GM23338 (cell line): ENCODE measurements around the gene STK17A. TPM values are rescaled to one million over a fixed set of nuclear protein-coding genes. Genes with fewer than 3 reads are reported as not detected.

Experiments
- ATAC-seq: fragments of 200-7000 bp; cut with Tn5 transposase; 3 replicates; pipeline ENCODE4 v1.9.1; 2020
- DNase-seq: peaks from one replicate; pipeline ENCODE4 v3.0.0-alpha.2; 2015; ENCODE audit warnings: low spot score
- H2AFZ ChIP-seq: fragments of 200-600 bp; sonication (generic); 2 replicates; pipeline ENCODE4 v1.8.0; 2016; ENCODE audit warnings: antibody characterized with exemption, mild to moderate bottlenecking, moderate library complexity
- H3F3A ChIP-seq: fragments of 200-600 bp; sonication (generic); replicated peaks from 2 replicates; pipeline ENCODE4 v1.8.0; 2017; ENCODE audit warnings: antibody characterized with exemption, mixed run types, low read depth
- H3K27ac ChIP-seq: fragments of 200-600 bp; sonication (generic); 2 replicates; pipeline ENCODE4 v1.6.1; 2016; ENCODE audit warnings: low read depth
- H3K27me3 ChIP-seq: fragments of 200-600 bp; sonication (generic); 2 replicates; pipeline ENCODE4 v1.8.0; 2016; ENCODE audit warnings: mild to moderate bottlenecking, mixed run types, moderate library complexity; ENCODE audit not compliant: insufficient read depth
- H3K36me3 ChIP-seq: fragments of 200-600 bp; sonication (generic); 2 replicates; pipeline ENCODE4 v1.8.0; 2016; ENCODE audit warnings: mild to moderate bottlenecking; ENCODE audit not compliant: insufficient read depth
- H3K4me1 ChIP-seq: fragments of 200-600 bp; sonication (generic); 2 replicates; pipeline ENCODE4 v1.8.0; 2016; ENCODE audit warnings: mild to moderate bottlenecking, moderate library complexity; ENCODE audit not compliant: insufficient read depth
- H3K4me2 ChIP-seq: fragments of 200-600 bp; sonication (generic); 2 replicates; pipeline ENCODE4 v1.7.1; 2017; ENCODE audit warnings: mixed run types
- H3K4me3 ChIP-seq: fragments of 200-600 bp; sonication (generic); 2 replicates; pipeline ENCODE4 v1.6.1; 2016; ENCODE audit warnings: mixed run types
- H3K79me2 ChIP-seq: fragments of 200-600 bp; sonication (generic); replicated peaks from 2 replicates; pipeline ENCODE4 v1.8.0; 2017; ENCODE audit warnings: mild to moderate bottlenecking; ENCODE audit not compliant: insufficient read depth
- H3K9me2 ChIP-seq: fragments of 200-600 bp; sonication (generic); 2 replicates; pipeline ENCODE4 v1.8.0; 2017; ENCODE audit not compliant: insufficient read depth
- H4K20me1 ChIP-seq: fragments of 200-600 bp; sonication (generic); replicated peaks from 2 replicates; pipeline ENCODE4 v1.8.0; 2017; ENCODE audit warnings: mild to moderate bottlenecking; ENCODE audit not compliant: insufficient read depth
- H3K27ac Mint-ChIP-seq: 2 replicates; pipeline ENCODE4 v1.8.0; 2020; ENCODE audit warnings: inconsistent platforms, mild to moderate bottlenecking, moderate library complexity, mixed read lengths
- H3K27me3 Mint-ChIP-seq: 3 replicates; pipeline ENCODE4 v1.8.0; 2022; ENCODE audit warnings: low read depth, mild to moderate bottlenecking, moderate library complexity, mixed read lengths, inconsistent platforms; ENCODE audit not compliant: insufficient read depth, poor library complexity
- H3K36me3 Mint-ChIP-seq: 3 replicates; pipeline ENCODE4 v1.8.0; 2021; ENCODE audit warnings: low read depth, mild to moderate bottlenecking, inconsistent platforms, moderate library complexity, mixed read lengths
- H3K4me1 Mint-ChIP-seq: 3 replicates; pipeline ENCODE4 v1.8.0; 2020; ENCODE audit warnings: mild to moderate bottlenecking, inconsistent platforms, mixed read lengths
- H3K4me3 Mint-ChIP-seq: 3 replicates; pipeline ENCODE4 v1.8.0; 2021; ENCODE audit warnings: moderate library complexity, mild to moderate bottlenecking, inconsistent platforms, mixed read lengths
- H3K9me3 Mint-ChIP-seq: 3 replicates; pipeline ENCODE4 v1.8.0; 2020; ENCODE audit warnings: moderate library complexity, mild to moderate bottlenecking, inconsistent platforms, mixed read lengths
- CREB1 ChIP-seq: fragments of 250-450 bp; sonication (Bioruptor Pico); IDR thresholded peaks from 2 replicates; pipeline ENCODE4 v1.5.0; 2020; ENCODE audit warnings: low read depth, mild to moderate bottlenecking, moderate library complexity
- EZH2 ChIP-seq: fragments of 200-600 bp; sonication (generic); IDR thresholded peaks from one replicate; pipeline ENCODE4 v1.8.0; 2017; ENCODE audit warnings: antibody characterized with exemption, mild to moderate bottlenecking, low read depth; ENCODE audit not compliant: unreplicated experiment
- EZH2phosphoT487 ChIP-seq: fragments of 200-600 bp; sonication (generic); IDR thresholded peaks from one replicate; pipeline ENCODE4 v1.8.1; 2018; ENCODE audit warnings: antibody characterized with exemption; ENCODE audit not compliant: unreplicated experiment
- JUNB ChIP-seq: IDR thresholded peaks from one replicate; pipeline ENCODE4 v1.6.1; 2016; ENCODE audit warnings: antibody characterized with exemption; ENCODE audit not compliant: unreplicated experiment
- NANOG ChIP-seq: IDR thresholded peaks from 2 replicates; pipeline ENCODE4 v1.6.1; 2016; ENCODE audit warnings: antibody characterized with exemption, borderline replicate concordance
- POLR2AphosphoS5 ChIP-seq: IDR thresholded peaks from 2 replicates; pipeline ENCODE4 v1.6.1; 2016; ENCODE audit warnings: antibody characterized with exemption, low read depth
- STAT1 ChIP-seq: IDR thresholded peaks from one replicate; pipeline ENCODE4 v1.6.1; 2016; ENCODE audit warnings: antibody characterized with exemption; ENCODE audit not compliant: unreplicated experiment
- ZNF114 ChIP-seq: fragments of 250-450 bp; sonication (Bioruptor Pico); IDR thresholded peaks from 2 replicates; pipeline ENCODE4 v1.5.0; 2020; ENCODE audit warnings: mild to moderate bottlenecking, moderate library complexity
- ZNF331 ChIP-seq: fragments of 250-450 bp; sonication (Bioruptor Pico); IDR thresholded peaks from 2 replicates; pipeline ENCODE4 v1.5.0; 2020; ENCODE audit warnings: low read depth, mild to moderate bottlenecking, moderate library complexity
- polyA plus RNA-seq: library from polyadenylated mRNA; unstranded; fragments of >200 nt; fragmentation: Nextera tagmentation; extraction: Ambion mirVana; gene quantifications from 2 replicates; pipeline ENCODE4 v1.2.1, GENCODE V29; 2016
- total RNA-seq: library from RNA; depleted of rRNA; stranded (reverse); fragments of >200 nt; shearing (Covaris generic); gene quantifications from 2 replicates; pipeline ENCODE4 v1.2.3, GENCODE V29; 2014
- TF ChIP-seq, protein P1 (sequence below): IDR thresholded peaks from one replicate; pipeline ENCODE4 v1.6.1; 2018; ENCODE audit warnings: antibody characterized with exemption; ENCODE audit not compliant: unreplicated experiment
- TF ChIP-seq, protein P2 (sequence below): IDR thresholded peaks from 2 replicates; pipeline ENCODE4 v1.6.1; 2016; ENCODE audit warnings: antibody characterized with exemption
- TF ChIP-seq, protein P3 (sequence below), 2 experiments: fragments of 200-600 bp in 1 of 2; sonication (generic) in 1 of 2; conservative IDR thresholded peaks; 2 replicates each; pipeline versions ENCODE4 v1.5.1 to v1.6.1; 2016 to 2017; ENCODE audit warnings: antibody characterized with exemption in 2 of 2, low read depth in 2 of 2, mild to moderate bottlenecking in 2 of 2, moderate library complexity in 1 of 2
- TF ChIP-seq, protein P4 (sequence below): fragments of 250-450 bp; sonication (Bioruptor Pico); IDR thresholded peaks from 2 replicates; pipeline ENCODE4 v1.5.0; 2020; ENCODE audit warnings: mild to moderate bottlenecking, moderate library complexity

Gene STK17A
- total and polyA plus RNA-seq, 2 experiments from 2014 or later = 21.2 to 21.8 TPM

DNA sequence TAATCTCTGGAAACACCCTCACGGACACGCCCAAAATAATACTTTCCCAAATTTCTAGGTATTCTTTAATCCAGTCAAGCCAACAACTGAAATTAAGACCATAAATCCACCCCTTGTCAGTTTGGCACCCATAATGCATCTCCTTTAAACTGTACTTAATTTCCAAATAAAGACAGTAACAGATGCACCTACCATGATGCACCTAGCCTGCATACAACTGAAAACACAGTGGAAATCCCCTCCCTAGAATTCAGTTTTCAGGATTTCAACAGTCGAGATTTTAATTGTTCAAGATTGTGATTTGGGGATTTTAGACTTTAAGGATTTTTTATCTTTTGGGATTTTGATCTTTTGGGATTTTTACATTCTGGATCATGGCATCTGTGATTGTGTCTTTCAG, 17.1 kb downstream of the STK17A start:
- TF ChIP-seq POLR2AphosphoS5 (no peak), NANOG (no peak), EZH2phosphoT487 (no peak), ZNF331 (CRISPR knock-in tag) (no peak), STAT1 (no peak), CREB1 (CRISPR knock-in tag) (no peak), ZNF114 (CRISPR knock-in tag) (no peak), EZH2 (no peak), JUNB (no peak)
- TF ChIP-seq, protein P1, sequence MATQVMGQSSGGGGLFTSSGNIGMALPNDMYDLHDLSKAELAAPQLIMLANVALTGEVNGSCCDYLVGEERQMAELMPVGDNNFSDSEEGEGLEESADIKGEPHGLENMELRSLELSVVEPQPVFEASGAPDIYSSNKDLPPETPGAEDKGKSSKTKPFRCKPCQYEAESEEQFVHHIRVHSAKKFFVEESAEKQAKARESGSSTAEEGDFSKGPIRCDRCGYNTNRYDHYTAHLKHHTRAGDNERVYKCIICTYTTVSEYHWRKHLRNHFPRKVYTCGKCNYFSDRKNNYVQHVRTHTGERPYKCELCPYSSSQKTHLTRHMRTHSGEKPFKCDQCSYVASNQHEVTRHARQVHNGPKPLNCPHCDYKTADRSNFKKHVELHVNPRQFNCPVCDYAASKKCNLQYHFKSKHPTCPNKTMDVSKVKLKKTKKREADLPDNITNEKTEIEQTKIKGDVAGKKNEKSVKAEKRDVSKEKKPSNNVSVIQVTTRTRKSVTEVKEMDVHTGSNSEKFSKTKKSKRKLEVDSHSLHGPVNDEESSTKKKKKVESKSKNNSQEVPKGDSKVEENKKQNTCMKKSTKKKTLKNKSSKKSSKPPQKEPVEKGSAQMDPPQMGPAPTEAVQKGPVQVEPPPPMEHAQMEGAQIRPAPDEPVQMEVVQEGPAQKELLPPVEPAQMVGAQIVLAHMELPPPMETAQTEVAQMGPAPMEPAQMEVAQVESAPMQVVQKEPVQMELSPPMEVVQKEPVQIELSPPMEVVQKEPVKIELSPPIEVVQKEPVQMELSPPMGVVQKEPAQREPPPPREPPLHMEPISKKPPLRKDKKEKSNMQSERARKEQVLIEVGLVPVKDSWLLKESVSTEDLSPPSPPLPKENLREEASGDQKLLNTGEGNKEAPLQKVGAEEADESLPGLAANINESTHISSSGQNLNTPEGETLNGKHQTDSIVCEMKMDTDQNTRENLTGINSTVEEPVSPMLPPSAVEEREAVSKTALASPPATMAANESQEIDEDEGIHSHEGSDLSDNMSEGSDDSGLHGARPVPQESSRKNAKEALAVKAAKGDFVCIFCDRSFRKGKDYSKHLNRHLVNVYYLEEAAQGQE = no peak
- TF ChIP-seq, protein P2, sequence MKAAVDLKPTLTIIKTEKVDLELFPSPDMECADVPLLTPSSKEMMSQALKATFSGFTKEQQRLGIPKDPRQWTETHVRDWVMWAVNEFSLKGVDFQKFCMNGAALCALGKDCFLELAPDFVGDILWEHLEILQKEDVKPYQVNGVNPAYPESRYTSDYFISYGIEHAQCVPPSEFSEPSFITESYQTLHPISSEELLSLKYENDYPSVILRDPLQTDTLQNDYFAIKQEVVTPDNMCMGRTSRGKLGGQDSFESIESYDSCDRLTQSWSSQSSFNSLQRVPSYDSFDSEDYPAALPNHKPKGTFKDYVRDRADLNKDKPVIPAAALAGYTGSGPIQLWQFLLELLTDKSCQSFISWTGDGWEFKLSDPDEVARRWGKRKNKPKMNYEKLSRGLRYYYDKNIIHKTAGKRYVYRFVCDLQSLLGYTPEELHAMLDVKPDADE = no peak
- TF ChIP-seq, protein P3, sequence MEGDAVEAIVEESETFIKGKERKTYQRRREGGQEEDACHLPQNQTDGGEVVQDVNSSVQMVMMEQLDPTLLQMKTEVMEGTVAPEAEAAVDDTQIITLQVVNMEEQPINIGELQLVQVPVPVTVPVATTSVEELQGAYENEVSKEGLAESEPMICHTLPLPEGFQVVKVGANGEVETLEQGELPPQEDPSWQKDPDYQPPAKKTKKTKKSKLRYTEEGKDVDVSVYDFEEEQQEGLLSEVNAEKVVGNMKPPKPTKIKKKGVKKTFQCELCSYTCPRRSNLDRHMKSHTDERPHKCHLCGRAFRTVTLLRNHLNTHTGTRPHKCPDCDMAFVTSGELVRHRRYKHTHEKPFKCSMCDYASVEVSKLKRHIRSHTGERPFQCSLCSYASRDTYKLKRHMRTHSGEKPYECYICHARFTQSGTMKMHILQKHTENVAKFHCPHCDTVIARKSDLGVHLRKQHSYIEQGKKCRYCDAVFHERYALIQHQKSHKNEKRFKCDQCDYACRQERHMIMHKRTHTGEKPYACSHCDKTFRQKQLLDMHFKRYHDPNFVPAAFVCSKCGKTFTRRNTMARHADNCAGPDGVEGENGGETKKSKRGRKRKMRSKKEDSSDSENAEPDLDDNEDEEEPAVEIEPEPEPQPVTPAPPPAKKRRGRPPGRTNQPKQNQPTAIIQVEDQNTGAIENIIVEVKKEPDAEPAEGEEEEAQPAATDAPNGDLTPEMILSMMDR (conservative IDR thresholded peaks at IDR 0.05; ENCODE audit: low read depth in 2 of 2) = no peak
- TF ChIP-seq, protein P4, sequence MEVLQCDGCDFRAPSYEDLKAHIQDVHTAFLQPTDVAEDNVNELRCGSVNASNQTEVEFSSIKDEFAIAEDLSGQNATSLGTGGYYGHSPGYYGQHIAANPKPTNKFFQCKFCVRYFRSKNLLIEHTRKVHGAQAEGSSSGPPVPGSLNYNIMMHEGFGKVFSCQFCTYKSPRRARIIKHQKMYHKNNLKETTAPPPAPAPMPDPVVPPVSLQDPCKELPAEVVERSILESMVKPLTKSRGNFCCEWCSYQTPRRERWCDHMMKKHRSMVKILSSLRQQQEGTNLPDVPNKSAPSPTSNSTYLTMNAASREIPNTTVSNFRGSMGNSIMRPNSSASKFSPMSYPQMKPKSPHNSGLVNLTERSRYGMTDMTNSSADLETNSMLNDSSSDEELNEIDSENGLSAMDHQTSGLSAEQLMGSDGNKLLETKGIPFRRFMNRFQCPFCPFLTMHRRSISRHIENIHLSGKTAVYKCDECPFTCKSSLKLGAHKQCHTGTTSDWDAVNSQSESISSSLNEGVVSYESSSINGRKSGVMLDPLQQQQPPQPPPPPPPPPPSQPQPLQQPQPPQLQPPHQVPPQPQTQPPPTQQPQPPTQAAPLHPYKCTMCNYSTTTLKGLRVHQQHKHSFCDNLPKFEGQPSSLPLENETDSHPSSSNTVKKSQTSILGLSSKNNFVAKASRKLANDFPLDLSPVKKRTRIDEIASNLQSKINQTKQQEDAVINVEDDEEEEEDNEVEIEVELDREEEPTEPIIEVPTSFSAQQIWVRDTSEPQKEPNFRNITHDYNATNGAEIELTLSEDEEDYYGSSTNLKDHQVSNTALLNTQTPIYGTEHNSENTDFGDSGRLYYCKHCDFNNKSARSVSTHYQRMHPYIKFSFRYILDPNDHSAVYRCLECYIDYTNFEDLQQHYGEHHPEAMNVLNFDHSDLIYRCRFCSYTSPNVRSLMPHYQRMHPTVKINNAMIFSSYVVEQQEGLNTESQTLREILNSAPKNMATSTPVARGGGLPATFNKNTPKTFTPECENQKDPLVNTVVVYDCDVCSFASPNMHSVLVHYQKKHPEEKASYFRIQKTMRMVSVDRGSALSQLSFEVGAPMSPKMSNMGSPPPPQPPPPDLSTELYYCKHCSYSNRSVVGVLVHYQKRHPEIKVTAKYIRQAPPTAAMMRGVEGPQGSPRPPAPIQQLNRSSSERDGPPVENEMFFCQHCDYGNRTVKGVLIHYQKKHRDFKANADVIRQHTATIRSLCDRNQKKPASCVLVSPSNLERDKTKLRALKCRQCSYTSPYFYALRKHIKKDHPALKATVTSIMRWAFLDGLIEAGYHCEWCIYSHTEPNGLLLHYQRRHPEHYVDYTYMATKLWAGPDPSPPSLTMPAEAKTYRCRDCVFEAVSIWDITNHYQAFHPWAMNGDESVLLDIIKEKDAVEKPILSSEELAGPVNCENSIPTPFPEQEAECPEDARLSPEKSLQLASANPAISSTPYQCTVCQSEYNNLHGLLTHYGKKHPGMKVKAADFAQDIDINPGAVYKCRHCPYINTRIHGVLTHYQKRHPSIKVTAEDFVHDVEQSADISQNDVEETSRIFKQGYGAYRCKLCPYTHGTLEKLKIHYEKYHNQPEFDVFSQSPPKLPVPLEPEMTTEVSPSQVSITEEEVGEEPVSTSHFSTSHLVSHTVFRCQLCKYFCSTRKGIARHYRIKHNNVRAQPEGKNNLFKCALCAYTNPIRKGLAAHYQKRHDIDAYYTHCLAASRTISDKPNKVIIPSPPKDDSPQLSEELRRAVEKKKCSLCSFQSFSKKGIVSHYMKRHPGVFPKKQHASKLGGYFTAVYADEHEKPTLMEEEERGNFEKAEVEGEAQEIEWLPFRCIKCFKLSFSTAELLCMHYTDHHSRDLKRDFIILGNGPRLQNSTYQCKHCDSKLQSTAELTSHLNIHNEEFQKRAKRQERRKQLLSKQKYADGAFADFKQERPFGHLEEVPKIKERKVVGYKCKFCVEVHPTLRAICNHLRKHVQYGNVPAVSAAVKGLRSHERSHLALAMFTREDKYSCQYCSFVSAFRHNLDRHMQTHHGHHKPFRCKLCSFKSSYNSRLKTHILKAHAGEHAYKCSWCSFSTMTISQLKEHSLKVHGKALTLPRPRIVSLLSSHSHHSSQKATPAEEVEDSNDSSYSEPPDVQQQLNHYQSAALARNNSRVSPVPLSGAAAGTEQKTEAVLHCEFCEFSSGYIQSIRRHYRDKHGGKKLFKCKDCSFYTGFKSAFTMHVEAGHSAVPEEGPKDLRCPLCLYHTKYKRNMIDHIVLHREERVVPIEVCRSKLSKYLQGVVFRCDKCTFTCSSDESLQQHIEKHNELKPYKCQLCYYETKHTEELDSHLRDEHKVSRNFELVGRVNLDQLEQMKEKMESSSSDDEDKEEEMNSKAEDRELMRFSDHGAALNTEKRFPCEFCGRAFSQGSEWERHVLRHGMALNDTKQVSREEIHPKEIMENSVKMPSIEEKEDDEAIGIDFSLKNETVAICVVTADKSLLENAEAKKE = no peak
- Mint-ChIP-seq H3K9me3 (no peaks in the 10 kb centered on the region), H3K27me3 (no peaks in the 10 kb centered on the region), H3K27ac (no peak overlapping the region), H3K4me1 (no peaks in the 10 kb centered on the region), H3K36me3 (peaks cover 6% of the 10 kb centered on the region; the same call in 1 of the 3 replicates), H3K4me3 (no peak overlapping the region)
- H4K20me1 ChIP-seq = no peaks in the 10 kb centered on the region
- H3K9me2 ChIP-seq = no peaks in the 10 kb centered on the region
- no peaks in the 10 kb centered on the region for H3F3A ChIP-seq
- no peak for ATAC-seq
- H3K4me2 ChIP-seq = no peak overlapping the region
- peaks cover 4% of the 10 kb centered on the region; the same call in 1 of the 2 replicates for H3K4me1 ChIP-seq
- H3K27me3 ChIP-seq = no peaks in the 10 kb centered on the region
- no peak for DNase-seq
- no peaks in the 10 kb centered on the region for H3K36me3 ChIP-seq
- no peak overlapping the region for H2AFZ ChIP-seq
- H3K27ac ChIP-seq = no peak overlapping the region
- H3K4me3 ChIP-seq = no peak overlapping the region
- H3K79me2 ChIP-seq = peaks cover 16% of the 10 kb centered on the region
